Measurements from ENCODE around the gene SPECC1L. TPM values are rescaled to one million over a fixed set of nuclear protein-coding genes. Genes with fewer than 3 reads are reported as not detected.

SPECC1L gene
- total RNA-seq, 1 donor from 2014 or later: 69.2 TPM

- no peak overlapping the region for H3K27ac ChIP-seq (ENCODE audit: low read depth, low read length)
- H3K27ac Mint-ChIP-seq (ENCODE audit: unreplicated experiment): no peak overlapping the region
- H3K36me3 Mint-ChIP-seq (ENCODE audit: low read depth, unreplicated experiment): peaks cover 23% of the 10 kb centered on the region
Observed at GRCh38 chr22:24357547-24357946, 86.9 kb downstream of the SPECC1L start.

GRCh38 chr22:24358105-24358836 lies 87.6 kb downstream of the SPECC1L start:
- no peak for DNase-seq (ENCODE audit: low read depth)
- H3K4me3 Mint-ChIP-seq (ENCODE audit: unreplicated experiment): no peak overlapping the region
- H3K4me1 Mint-ChIP-seq (ENCODE audit: low read depth, unreplicated experiment): no peaks in the 10 kb centered on the region
- H3K79me2 ChIP-seq (ENCODE audit: insufficient read depth, low read length): no peaks in the 10 kb centered on the region
- H4K20me1 ChIP-seq (ENCODE audit: insufficient read depth, low read length): peaks cover 22% of the 10 kb centered on the region
- no peak for FAIRE-seq
- H3K36me3 Mint-ChIP-seq (ENCODE audit: low read depth, unreplicated experiment): peaks cover 22% of the 10 kb centered on the region
- H3K9me3 Mint-ChIP-seq (ENCODE audit: unreplicated experiment): peaks cover 3% of the 10 kb centered on the region
- H3K9ac ChIP-seq (ENCODE audit: low read length): no peak overlapping the region
- H3K27ac ChIP-seq (ENCODE audit: low read depth, low read length): no peak overlapping the region
- no peak overlapping the region for H3K4me2 ChIP-seq (ENCODE audit: low read length)
- H3K27me3 ChIP-seq (ENCODE audit: insufficient read depth, low read length): no peaks in the 10 kb centered on the region
- H3K27me3 Mint-ChIP-seq (ENCODE audit: low read depth, unreplicated experiment): no peaks in the 10 kb centered on the region
- no peaks in the 10 kb centered on the region for H3K4me1 ChIP-seq (ENCODE audit: insufficient read depth, low read length)
- no peaks in the 10 kb centered on the region for H3K9me3 ChIP-seq (ENCODE audit: insufficient read depth, low read depth, low read length)
- H3K4me3 ChIP-seq (ENCODE audit: insufficient read depth, low read depth, low read length): no peak overlapping the region
- H2AFZ ChIP-seq (ENCODE audit: low read depth, low read length): no peak overlapping the region
- peaks cover 14% of the 10 kb centered on the region for H3K36me3 ChIP-seq (ENCODE audit: insufficient read depth, low read length)
- no peak overlapping the region for H3K27ac Mint-ChIP-seq (ENCODE audit: unreplicated experiment)
- no peak for TF ChIP-seq CTCF (IDR thresholded peaks at IDR 0.05; ENCODE audit: insufficient read depth, low read depth, low read length)
- no peak for TF ChIP-seq EZH2 (IDR thresholded peaks at IDR 0.05; ENCODE audit: insufficient read depth, low read length)

More at GRCh38 chr22:24357547-24357946, 86.9 kb downstream of the SPECC1L start:
- Histone ChIP-seq H3K9me3 (ENCODE audit: insufficient read depth, low read depth, low read length) (no peaks in the 10 kb centered on the region), H3K27me3 (ENCODE audit: insufficient read depth, low read length) (no peaks in the 10 kb centered on the region), H3K9ac (ENCODE audit: low read length) (no peak overlapping the region), H3K79me2 (ENCODE audit: insufficient read depth, low read length) (no peaks in the 10 kb centered on the region), H2AFZ (ENCODE audit: low read depth, low read length) (no peak overlapping the region), H3K4me1 (ENCODE audit: insufficient read depth, low read length) (no peaks in the 10 kb centered on the region), H3K4me3 (ENCODE audit: insufficient read depth, low read depth, low read length) (no peak overlapping the region), H3K36me3 (ENCODE audit: insufficient read depth, low read length) (peaks cover 14% of the 10 kb centered on the region), H4K20me1 (ENCODE audit: insufficient read depth, low read length) (peaks cover 22% of the 10 kb centered on the region), H3K4me2 (ENCODE audit: low read length) (no peak overlapping the region)
- FAIRE-seq (no peak), DNase-seq (ENCODE audit: low read depth) (no peak)
- H3K9me3 Mint-ChIP-seq (ENCODE audit: unreplicated experiment): peaks cover 3% of the 10 kb centered on the region
- H3K27me3 Mint-ChIP-seq (ENCODE audit: low read depth, unreplicated experiment): no peaks in the 10 kb centered on the region
- no peaks in the 10 kb centered on the region for H3K4me1 Mint-ChIP-seq (ENCODE audit: low read depth, unreplicated experiment)
- TF ChIP-seq EZH2 (IDR thresholded peaks at IDR 0.05; ENCODE audit: insufficient read depth, low read length) (no peak), CTCF (IDR thresholded peaks at IDR 0.05; ENCODE audit: insufficient read depth, low read depth, low read length) (no peak)
- no peak overlapping the region for H3K4me3 Mint-ChIP-seq (ENCODE audit: unreplicated experiment)
